Skin of body (tissue), 2 donors: ENCODE results near the gene GNA12. TPM values are rescaled to one million over a fixed set of nuclear protein-coding genes. Genes with fewer than 3 reads are reported as not detected.
"Not testable (repeated sequence)": the region's sequence is repeated elsewhere in the genome, so short reads cannot be mapped to it uniquely, and the experiment has no call there.

Experiments
- DNase-seq: peaks from one replicate; lab custom pipeline; 2025; lab: John Stamatoyannopoulos, UW
- total RNA-seq: library from RNA; depleted of rRNA; stranded (reverse); fragments of >200 nt; gene quantifications from one replicate; pipeline ENCODE4 v1.2.3, GENCODE V29; 2014

GNA12 gene
- total RNA-seq, 1 donor from 2014 or later, result 10.8 TPM

- DNase-seq, result no peak
Measured at GRCh38 chr7:2729893-2730716, 114.0 kb downstream of the GNA12 start.

- DNase-seq, result no peak
Measured at GRCh38 chr7:2729031-2729892, 114.8 kb downstream of the GNA12 start.

GRCh38 chr7:2728316-2729030 lies 115.6 kb downstream of the GNA12 start:
- no peak for DNase-seq

- not testable (repeated sequence) for DNase-seq
Measured at GRCh38 chr7:2727206-2727605, 116.9 kb downstream of the GNA12 start.

DNA sequence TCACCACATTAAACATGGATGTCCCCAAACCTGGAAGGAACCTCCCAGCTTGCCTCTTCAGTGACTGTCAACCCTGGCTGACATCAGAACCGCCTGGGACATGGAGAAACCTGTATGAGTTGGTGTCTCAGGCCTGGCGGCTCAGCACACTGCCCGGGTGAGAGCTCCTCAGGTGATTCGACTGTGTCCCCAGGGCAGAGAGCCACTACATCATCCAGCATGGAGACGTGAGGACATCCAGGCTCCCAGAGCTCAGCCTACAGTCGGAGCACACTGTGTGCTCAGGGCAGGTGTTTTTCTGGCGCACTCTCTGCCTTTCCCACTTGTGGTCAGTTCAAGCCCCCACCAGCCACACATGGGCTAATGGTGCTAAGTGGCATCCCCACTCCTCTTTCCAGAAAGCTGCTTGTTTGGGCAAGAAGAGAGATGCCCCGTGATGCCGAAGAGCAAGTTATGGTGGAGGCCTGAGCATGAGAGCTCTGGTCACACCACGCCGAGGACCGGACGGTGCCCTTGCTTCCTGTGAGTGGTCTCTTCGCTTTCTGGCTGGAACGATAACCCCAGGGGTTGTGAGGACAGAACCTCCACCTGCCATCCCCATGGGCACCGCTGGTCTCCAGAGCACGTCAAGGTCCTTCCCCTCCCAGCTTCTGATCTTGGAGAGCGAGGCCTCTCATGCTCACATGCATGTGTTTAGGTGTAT lies 117.6 kb downstream of the GNA12 start:
- no peak for DNase-seq

DNA sequence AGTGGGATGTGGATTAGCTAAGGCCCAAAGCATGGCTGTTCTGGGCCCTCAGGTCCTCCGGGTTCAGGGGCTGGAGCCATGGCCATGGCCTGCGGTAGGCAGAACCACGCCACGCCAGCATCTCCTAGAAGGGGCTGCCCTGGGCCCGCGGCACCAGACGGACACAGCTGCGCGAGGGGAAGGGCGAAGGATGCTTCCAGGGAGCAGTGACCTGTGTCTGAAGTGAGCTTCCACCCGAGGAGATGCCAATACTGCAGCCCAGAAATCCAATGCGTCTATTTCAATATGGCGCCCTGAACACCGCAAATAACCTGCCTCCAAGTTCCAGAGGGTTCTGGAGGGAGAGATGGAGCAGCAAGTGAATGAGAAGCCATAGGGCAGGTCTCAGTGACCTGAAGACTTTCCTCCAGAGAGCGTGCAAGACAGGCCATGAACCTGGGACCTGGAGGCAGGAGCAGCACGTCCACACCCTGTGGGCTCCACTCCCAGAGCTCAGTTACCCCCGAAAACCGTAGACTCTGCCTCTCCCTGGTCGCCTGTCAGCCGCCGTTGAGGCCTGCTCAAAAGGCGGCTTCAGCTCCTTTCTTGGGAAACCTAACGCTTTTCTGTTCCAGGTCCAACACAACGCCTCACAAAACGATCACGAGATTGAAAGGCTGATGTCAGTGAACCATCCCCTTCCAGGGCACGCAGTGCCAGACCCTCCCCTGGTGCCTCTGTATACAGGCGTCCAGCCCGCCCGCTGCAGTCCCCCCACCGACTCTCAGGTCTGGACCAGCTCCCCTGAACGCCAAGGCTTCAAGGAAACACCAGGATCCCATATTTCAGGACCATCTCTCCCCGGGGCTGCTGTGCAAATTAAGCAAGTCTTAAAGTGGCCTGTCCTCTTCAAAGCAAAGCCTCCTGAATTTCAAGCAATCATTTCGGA lies 118.7 kb downstream of the GNA12 start:
- no peak for DNase-seq

DNA sequence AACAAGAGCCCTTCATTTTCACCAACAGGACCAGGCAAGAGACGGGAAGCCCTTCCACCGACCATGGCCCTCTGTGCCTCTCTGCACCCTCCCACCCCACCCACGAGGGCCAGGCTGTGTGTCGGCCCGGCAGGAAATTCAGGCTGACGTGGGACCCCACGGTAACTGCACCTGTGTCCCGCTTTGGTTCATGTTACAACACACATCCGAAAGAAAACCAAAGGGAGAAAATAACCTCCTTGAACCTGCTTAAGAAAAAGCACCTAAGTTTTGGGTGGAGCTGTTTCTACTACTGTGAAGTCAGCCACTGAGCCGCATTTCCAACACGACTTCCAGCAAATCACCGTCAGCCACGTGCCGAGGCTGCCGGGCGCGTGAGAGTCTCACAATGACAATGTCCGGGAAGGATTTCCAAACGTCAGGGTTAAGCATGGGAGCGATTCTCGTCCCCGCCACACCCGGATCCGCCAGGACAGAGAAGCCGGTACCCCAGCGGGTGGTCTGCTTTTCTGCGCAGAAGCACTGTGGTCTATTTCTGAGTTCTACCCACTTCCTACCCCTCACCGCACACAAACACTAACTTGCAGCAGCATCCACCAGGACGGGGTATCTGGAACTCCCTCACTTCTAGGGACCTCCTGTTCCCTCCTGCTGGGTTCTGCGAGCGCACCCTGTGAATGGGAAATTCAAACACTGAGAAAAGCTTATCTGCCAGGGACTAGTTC lies 119.5 kb downstream of the GNA12 start:
- no peak for DNase-seq

DNA sequence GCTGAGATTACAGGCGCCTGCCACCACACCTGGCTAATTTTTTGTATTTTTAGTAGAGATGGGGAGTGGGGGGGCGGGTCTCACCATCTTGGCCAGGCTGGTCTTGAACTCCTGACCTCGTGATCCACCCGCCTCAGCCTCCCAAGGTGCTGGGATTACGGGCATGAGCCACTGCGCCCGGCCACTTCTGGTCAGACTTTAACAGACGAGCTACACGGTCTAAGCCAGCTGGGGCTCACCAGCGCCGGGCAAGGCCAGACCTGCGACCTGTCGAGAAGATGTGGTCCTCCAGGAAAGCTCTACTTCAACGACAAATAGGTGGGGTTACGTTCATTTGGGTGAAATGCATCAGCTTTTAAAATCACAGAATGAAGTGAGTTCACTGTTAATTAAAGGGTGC lies 120.1 kb downstream of the GNA12 start:
- not testable (repeated sequence) for DNase-seq

- no peak for DNase-seq
Measured at GRCh38 chr7:2723138-2723850, 120.8 kb downstream of the GNA12 start.

DNA sequence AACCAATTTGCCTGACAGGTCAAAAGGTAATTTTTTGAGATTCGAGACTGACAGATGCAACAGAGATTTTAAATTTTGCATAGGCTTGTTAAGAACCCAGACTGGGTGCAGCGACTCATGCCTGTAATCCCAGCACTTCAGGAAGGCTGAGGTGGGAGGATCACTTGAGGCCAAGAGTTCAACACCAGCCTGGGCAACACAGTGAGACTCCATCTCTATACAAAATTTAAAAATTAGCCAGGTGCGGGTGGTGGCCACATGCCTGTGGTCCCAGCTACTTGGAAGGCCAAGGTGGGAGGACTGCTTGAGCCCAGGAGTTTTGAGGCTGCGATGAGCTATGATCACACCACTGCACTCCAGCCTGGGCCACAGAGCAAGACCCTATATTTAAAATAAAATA lies 121.5 kb downstream of the GNA12 start:
- DNase-seq, result no peak

GRCh38 chr7:2721842-2722241 lies 122.3 kb downstream of the GNA12 start:
- DNase-seq, result no peak

DNA sequence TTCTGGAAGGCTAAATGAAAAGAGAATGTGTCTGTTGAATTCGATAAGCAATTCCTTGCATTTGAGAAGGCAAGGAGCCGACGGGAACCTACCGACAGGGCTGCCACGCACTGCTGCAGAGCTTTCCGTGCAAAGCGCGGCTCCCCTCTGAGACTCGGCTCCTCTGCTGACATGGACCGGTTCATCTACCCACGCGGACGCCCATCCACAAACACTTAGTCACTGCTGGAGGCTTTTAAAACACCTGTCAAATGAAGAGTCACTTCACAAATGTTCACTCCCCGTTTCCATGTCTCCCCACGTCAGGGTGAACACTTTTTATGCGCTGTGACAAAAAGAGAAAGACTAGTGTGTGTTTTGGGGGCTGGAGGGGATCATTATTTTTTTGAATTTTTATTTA lies 124.1 kb downstream of the GNA12 start:
- DNase-seq, result no peak

DNA sequence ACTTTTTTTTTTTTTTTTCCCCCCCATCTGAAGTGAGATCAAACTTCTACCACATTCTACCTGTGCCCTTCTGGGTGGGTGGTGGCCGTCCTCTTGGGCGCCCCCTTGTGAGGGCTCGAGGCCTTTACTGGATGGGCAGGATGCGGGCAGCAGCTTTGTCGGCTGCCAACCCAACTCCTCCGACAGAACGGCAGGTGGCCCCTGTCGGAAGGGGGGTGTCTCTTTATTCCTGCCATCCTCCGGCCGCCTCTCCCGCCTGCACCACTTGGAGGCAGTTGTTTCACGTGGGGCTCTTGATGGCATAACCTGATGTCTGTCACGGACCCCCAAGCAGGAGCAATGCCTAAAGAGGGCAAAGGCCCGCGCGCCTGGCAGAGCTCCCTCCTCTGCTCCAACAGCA lies 125.1 kb downstream of the GNA12 start:
- no peak for DNase-seq

DNA sequence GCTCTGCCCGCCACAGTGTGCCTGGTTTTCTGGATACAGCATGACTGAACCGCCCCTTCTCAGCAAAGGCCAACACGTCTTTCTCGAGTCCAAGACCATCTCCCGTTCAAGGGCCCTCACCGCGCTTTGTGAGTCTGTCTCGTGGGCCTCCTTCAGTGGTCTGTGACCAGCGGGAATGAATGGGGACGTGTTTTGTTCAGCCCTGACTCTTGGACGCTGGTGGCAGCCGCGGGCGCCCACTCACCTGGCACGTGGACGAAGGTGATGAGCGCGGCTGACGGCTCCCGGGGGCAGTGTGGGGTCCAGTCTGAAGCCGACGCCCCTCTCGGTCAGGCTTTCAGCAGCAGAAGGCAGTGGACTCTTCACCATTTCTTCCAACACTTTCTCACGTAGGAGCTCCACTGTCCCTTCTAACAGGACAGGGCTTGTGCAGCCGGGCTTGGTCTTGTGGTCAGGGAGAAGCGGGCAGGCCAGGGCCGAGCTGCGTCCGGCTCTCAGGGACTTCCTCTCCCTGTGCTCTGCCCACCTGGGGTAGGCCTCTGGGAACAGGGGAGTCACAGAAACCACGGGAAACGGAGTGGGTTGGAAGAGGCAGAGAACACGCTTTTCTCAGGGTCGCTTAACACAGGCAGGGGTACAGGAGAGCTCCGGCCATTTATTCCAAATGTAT lies 125.7 kb downstream of the GNA12 start:
- no peak for DNase-seq

DNA sequence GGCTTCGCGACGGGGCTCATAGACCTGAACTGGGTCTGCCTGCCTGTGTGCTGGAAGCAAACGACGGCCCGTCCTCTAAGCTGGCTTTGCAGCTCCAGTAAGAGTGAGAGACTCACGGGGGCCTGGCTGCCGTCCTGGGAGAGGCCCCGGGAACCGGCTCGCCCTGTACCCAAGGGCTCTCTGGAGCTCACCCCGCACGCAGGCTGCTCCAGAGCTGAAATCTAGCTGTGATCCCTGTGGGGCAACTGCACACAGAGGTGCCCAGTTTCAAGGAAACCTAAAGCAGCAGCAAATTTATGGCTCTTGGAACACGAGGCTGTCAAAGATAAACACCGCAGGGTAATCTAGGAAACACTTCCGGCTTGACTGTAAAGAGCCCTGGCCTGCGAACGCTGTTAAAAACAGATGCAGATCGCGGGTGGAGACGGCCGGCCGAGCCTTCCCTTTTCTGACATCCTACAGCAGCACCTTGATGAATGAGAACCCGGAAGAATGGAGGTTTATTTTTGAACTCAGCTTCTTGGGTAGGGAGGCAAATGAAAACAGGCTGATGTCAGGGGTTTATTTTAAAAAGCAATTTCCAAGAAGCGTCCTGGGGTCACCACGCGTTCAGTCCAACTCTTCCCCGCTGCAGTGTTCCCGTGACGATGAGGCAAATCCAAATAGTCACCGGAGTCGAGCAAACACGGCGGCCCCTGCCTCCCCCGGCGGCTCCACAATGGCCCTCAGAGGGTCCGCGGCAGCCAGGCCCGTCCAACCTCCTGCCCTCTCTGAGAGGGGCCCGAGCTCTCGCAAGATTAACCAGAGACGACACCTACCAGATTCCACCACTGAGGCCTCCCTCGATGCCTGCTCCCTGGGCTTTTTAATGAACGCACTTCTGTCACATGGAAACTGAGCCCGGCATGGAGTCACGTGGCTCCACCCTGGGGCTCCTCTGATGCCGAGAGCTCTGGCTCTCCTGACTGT lies 126.5 kb downstream of the GNA12 start:
- DNase-seq, result peak; percentile 29

GRCh38 chr7:2716906-2717292 lies 127.2 kb downstream of the GNA12 start:
- no peak for DNase-seq

DNA sequence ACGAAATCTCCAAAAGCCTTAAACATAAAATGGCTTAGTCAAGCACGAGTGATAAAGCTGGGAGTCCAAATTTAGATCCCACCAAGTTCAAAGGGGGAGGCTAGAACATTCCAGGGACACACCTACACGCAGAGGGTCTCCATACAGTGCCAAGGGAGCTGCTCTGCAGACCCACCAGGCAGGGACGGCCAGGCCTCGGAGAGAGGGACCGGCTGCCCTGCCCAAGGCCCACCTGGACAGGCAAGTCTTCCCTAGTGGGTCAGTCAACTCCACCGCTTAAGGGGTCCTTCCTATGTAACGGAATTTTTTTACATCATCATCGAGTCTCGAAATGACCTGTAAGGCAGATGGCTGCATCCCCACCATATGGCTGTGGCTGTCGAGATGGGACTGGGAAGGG lies 127.6 kb downstream of the GNA12 start:
- no peak for DNase-seq
